SU-DHL-6 (cell line): Measurements from ENCODE around the gene COPS7A.

ENCODE experiments used
- CTCF ChIP-seq: fragments of 200-600 bp; sonication (generic); IDR thresholded peaks from one replicate; pipeline ENCODE4 v1.5.1; 2017; ENCODE audit warnings: antibody characterized with exemption, mild to moderate bottlenecking, low read length, moderate library complexity; ENCODE audit not compliant: insufficient read depth, poor library complexity, severe bottlenecking
- EZH2phosphoT487 ChIP-seq: fragments of 200-600 bp; sonication (generic), shearing (Covaris generic); conservative IDR thresholded peaks from 2 replicates; pipeline ENCODE4 v1.6.1; 2018; ENCODE audit warnings: mild to moderate bottlenecking, antibody characterized with exemption, low read length, moderate library complexity, mixed read lengths

GRCh38 chr12:6730169-6730568 is 6.3 kb downstream of the COPS7A start:
- TF ChIP-seq CTCF, result no peak
- TF ChIP-seq EZH2phosphoT487, result no peak
